ENCODE measurements around the gene AKT3.

The AKT3 gene

GRCh38 chr1:243746751-243747150, 103.3 kb downstream of the AKT3 start:
- no peak overlapping the region for H2BK12ac ChIP-seq (ENCODE audit: low read length)

DNA sequence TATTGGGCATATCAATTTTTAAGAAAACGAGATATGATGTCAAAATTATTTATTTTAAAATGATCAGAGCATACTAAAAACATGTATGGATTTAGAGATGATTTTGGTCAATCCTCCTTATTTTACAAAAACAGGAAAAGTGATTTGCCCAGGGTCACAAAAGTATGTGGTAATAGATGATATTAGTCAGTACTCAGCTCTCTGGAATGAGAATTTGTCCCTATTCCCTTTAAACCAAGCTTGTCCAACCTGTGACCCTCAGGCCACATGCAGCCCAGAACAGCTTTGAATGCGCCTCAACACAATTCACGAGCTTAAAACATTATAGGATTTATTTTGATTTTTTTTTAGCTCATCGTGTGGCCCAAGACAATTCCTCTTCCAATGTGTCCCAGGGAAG, 104.7 kb downstream of the AKT3 start:
- H3K4me1 ChIP-seq (ENCODE audit: control insufficient read depth in 1 of 2, insufficient read depth in 2 of 2, low read length in 2 of 2) = peaks cover 0 to 5% of the 10 kb centered on the region in 2 experiments
- H3K36me3 ChIP-seq (ENCODE audit: control insufficient read depth in 1 of 2, insufficient read depth in 2 of 2, low read length in 2 of 2) = no peaks in the 10 kb centered on the region
- peaks cover 2% of the 10 kb centered on the region for H3K79me1 ChIP-seq (ENCODE audit: low read length)
- H3K14ac ChIP-seq (ENCODE audit: low read length) = no peak overlapping the region
- no peak overlapping the region for H4K12ac ChIP-seq (ENCODE audit: low read depth, low read length)
- H3K18ac ChIP-seq (ENCODE audit: low read length) = no peak overlapping the region
- no peaks in the 10 kb centered on the region for H3K27me3 ChIP-seq (ENCODE audit: insufficient read depth, low read length)
- H3K79me2 ChIP-seq (ENCODE audit: control insufficient read depth, insufficient read depth, low read length, poor library complexity) = no peaks in the 10 kb centered on the region
- no CpG with 5 or more reads among the region's 4 CpGs for WGBS (ENCODE audit: extremely low coverage, insufficient coverage, insufficient read length)
- H3K23ac ChIP-seq (ENCODE audit: low read length) = no peak overlapping the region
- no peak overlapping the region for H3K4me2 ChIP-seq (ENCODE audit: low read length)
- H2BK5ac ChIP-seq (ENCODE audit: low read depth, low read length, poor library complexity) = no peak overlapping the region
- no peak overlapping the region for H3K9ac ChIP-seq (ENCODE audit: low read length)
- no peak overlapping the region for H4K91ac ChIP-seq (ENCODE audit: low read depth, low read length)
- H2AFZ ChIP-seq (ENCODE audit: insufficient read depth, low read length, poor library complexity) = no peak overlapping the region
- no peaks in the 10 kb centered on the region for H3K9me3 ChIP-seq (ENCODE audit: insufficient read depth, low read depth, low read length)
- H4K8ac ChIP-seq (ENCODE audit: low read depth, low read length) = no peak overlapping the region
- DNase-seq = no peak
- no peak overlapping the region for H3K27ac ChIP-seq (ENCODE audit: low read depth, low read length)
- H2BK120ac ChIP-seq (ENCODE audit: insufficient read depth, low read length, poor library complexity) = no peak overlapping the region
- H2BK12ac ChIP-seq (ENCODE audit: low read length) = no peak overlapping the region
- H2AK5ac ChIP-seq (ENCODE audit: low read length) = no peak overlapping the region
- H3K4ac ChIP-seq (ENCODE audit: low read depth, low read length) = no peak overlapping the region
- H3K4me3 ChIP-seq (ENCODE audit: low read depth, low read length) = no peak overlapping the region

More at GRCh38 chr1:243746751-243747150, 103.3 kb downstream of the AKT3 start:
- Histone ChIP-seq H3K4me3 (ENCODE audit: low read depth, low read length) (no peak overlapping the region), H3K9me3 (ENCODE audit: insufficient read depth, low read depth, low read length) (no peaks in the 10 kb centered on the region), H3K23ac (ENCODE audit: low read length) (no peak overlapping the region), H3K4ac (ENCODE audit: low read depth, low read length) (no peak overlapping the region), H3K79me1 (ENCODE audit: low read length) (peaks cover 2% of the 10 kb centered on the region), H3K36me3 (ENCODE audit: control insufficient read depth in 1 of 2, insufficient read depth in 2 of 2, low read length in 2 of 2) (no peaks in the 10 kb centered on the region), H3K27ac (ENCODE audit: low read depth, low read length) (no peak overlapping the region), H3K9ac (ENCODE audit: low read length) (no peak overlapping the region), H4K12ac (ENCODE audit: low read depth, low read length) (no peak overlapping the region), H3K18ac (ENCODE audit: low read length) (no peak overlapping the region), H3K4me2 (ENCODE audit: low read length) (no peak overlapping the region), H2AFZ (ENCODE audit: insufficient read depth, low read length, poor library complexity) (no peak overlapping the region), H4K91ac (ENCODE audit: low read depth, low read length) (no peak overlapping the region), H4K8ac (ENCODE audit: low read depth, low read length) (no peak overlapping the region), H2AK5ac (ENCODE audit: low read length) (no peak overlapping the region), H3K14ac (ENCODE audit: low read length) (no peak overlapping the region), H3K27me3 (ENCODE audit: insufficient read depth, low read length) (no peaks in the 10 kb centered on the region), H3K79me2 (ENCODE audit: control insufficient read depth, insufficient read depth, low read length, poor library complexity) (no peaks in the 10 kb centered on the region), H2BK5ac (ENCODE audit: low read depth, low read length, poor library complexity) (no peak overlapping the region), H2BK120ac (ENCODE audit: insufficient read depth, low read length, poor library complexity) (no peak overlapping the region), H3K4me1 (ENCODE audit: control insufficient read depth in 1 of 2, insufficient read depth in 2 of 2, low read length in 2 of 2) (peaks cover 2 to 5% of the 10 kb centered on the region in 2 experiments)
- no peak for DNase-seq

DNA sequence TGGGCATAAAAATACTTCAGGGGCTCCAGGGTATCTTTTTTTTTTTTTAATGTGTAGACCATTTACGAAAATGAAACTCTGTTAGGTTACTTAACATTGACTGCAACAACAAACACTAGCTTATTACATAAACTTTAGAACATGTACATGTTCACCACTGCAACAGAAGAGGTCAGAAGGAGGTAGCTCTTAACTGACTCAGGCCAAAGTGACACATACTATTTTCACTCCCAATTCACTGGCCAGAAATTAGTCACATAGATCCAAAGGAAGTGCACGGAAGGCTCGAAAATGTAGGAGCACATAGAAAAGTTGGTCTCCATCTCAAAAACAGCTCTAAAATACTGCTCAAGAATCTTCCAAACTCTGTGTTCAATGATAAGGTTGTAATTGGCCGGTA, 107.2 kb downstream of the AKT3 start:
- Histone ChIP-seq H3K36me3 (ENCODE audit: control insufficient read depth in 1 of 2, insufficient read depth in 2 of 2, low read length in 2 of 2) (no peaks in the 10 kb centered on the region), H2BK12ac (ENCODE audit: low read length) (no peak overlapping the region), H3K14ac (ENCODE audit: low read length) (no peak overlapping the region), H3K4me3 (ENCODE audit: low read depth, low read length) (no peak overlapping the region), H2BK120ac (ENCODE audit: insufficient read depth, low read length, poor library complexity) (no peak overlapping the region), H3K4me1 (ENCODE audit: control insufficient read depth in 1 of 2, insufficient read depth in 2 of 2, low read length in 2 of 2) (peaks cover 0 to 12% of the 10 kb centered on the region in 2 experiments), H3K79me2 (ENCODE audit: control insufficient read depth, insufficient read depth, low read length, poor library complexity) (no peaks in the 10 kb centered on the region), H3K9ac (ENCODE audit: low read length) (no peak overlapping the region), H3K27me3 (ENCODE audit: insufficient read depth, low read length) (no peaks in the 10 kb centered on the region), H3K4me2 (ENCODE audit: low read length) (no peak overlapping the region), H2AK5ac (ENCODE audit: low read length) (no peak overlapping the region), H3K18ac (ENCODE audit: low read length) (no peak overlapping the region), H3K9me3 (ENCODE audit: insufficient read depth, low read depth, low read length) (no peaks in the 10 kb centered on the region), H2AFZ (ENCODE audit: insufficient read depth, low read length, poor library complexity) (no peak overlapping the region), H2BK5ac (ENCODE audit: low read depth, low read length, poor library complexity) (no peak overlapping the region), H3K79me1 (ENCODE audit: low read length) (peaks cover 4% of the 10 kb centered on the region), H3K4ac (ENCODE audit: low read depth, low read length) (no peak overlapping the region), H3K23ac (ENCODE audit: low read length) (no peak overlapping the region), H4K91ac (ENCODE audit: low read depth, low read length) (no peak overlapping the region), H4K8ac (ENCODE audit: low read depth, low read length) (no peak overlapping the region), H4K12ac (ENCODE audit: low read depth, low read length) (no peak overlapping the region), H3K27ac (ENCODE audit: low read depth, low read length) (no peak overlapping the region)
- no peak for DNase-seq
- WGBS (ENCODE audit: extremely low coverage, insufficient coverage, insufficient read length) = no CpG with 5 or more reads among the region's 4 CpGs

DNA sequence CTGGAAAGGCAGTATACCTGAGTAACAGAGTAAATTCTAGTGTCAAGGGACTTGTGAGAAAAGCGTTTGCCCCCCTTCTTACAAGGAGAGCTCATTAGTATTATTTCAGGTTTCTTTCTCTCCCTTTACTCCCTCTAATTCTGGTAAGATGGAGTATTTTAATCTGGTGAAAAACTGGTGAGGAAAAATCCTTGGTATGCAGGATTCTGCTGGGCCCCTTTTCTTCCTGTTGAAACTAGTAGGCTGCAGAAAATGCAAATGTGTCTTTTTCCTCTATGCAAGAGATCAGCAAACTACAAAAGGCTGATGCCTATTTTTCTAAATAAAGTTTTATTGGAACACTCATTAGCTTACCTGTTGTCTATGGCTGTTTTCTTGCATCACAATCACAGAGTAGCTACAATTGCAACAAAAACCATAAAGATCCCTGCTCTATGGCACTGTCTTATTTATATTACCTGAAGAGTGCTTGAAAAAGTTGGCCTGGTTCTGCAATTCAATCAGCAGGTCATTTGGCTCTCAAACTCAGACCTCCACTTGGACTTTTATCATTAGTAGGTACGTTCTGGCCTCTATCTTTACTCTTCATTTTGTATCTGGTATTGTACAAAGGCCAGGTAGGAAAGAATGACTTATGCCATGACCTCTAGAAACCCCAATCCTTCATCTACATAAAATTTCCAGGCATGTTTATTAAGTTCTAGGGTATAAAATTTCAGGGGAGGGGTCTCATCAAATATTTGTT, 109.6 kb downstream of the AKT3 start:
- Histone ChIP-seq H2AK5ac (ENCODE audit: low read length) (no peak overlapping the region), H3K9ac (ENCODE audit: low read length) (no peak overlapping the region), H3K23ac (ENCODE audit: low read length) (no peak overlapping the region), H4K8ac (ENCODE audit: low read depth, low read length) (no peak overlapping the region), H3K79me1 (ENCODE audit: low read length) (peaks cover 2% of the 10 kb centered on the region), H3K27ac (ENCODE audit: low read depth, low read length) (peak overlapping the region; percentile 52), H3K4me1 (ENCODE audit: control insufficient read depth in 1 of 2, insufficient read depth in 2 of 2, low read length in 2 of 2) (peaks cover 0 to 10% of the 10 kb centered on the region in 2 experiments), H4K12ac (ENCODE audit: low read depth, low read length) (no peak overlapping the region), H3K27me3 (ENCODE audit: insufficient read depth, low read length) (no peaks in the 10 kb centered on the region), H3K79me2 (ENCODE audit: control insufficient read depth, insufficient read depth, low read length, poor library complexity) (no peaks in the 10 kb centered on the region), H2BK120ac (ENCODE audit: insufficient read depth, low read length, poor library complexity) (no peak overlapping the region), H3K9me3 (ENCODE audit: insufficient read depth, low read depth, low read length) (no peaks in the 10 kb centered on the region), H2BK12ac (ENCODE audit: low read length) (no peak overlapping the region), H2BK5ac (ENCODE audit: low read depth, low read length, poor library complexity) (no peak overlapping the region), H4K91ac (ENCODE audit: low read depth, low read length) (no peak overlapping the region), H3K4me2 (ENCODE audit: low read length) (no peak overlapping the region), H3K36me3 (ENCODE audit: control insufficient read depth in 1 of 2, insufficient read depth in 2 of 2, low read length in 2 of 2) (no peaks in the 10 kb centered on the region), H3K4me3 (ENCODE audit: low read depth, low read length) (no peak overlapping the region), H3K18ac (ENCODE audit: low read length) (no peak overlapping the region), H3K14ac (ENCODE audit: low read length) (no peak overlapping the region), H2AFZ (ENCODE audit: insufficient read depth, low read length, poor library complexity) (no peak overlapping the region), H3K4ac (ENCODE audit: low read depth, low read length) (no peak overlapping the region)
- WGBS (ENCODE audit: extremely low coverage, insufficient coverage, insufficient read length) = no CpG with 5 or more reads among the region's 2 CpGs
- no peak for DNase-seq
